GM21786 (cell line): ENCODE data around the gene GASK1A.
"Not testable (repeated sequence)": the region's sequence is repeated elsewhere in the genome, so short reads cannot be mapped to it uniquely, and the experiment has no call there.

Source experiments
- ATAC-seq: cut with Tn5 transposase; IDR thresholded peaks from one replicate; pipeline ENCODE4 v1.9.1; 2021; ENCODE audit not compliant: unreplicated experiment

The GASK1A gene

DNA sequence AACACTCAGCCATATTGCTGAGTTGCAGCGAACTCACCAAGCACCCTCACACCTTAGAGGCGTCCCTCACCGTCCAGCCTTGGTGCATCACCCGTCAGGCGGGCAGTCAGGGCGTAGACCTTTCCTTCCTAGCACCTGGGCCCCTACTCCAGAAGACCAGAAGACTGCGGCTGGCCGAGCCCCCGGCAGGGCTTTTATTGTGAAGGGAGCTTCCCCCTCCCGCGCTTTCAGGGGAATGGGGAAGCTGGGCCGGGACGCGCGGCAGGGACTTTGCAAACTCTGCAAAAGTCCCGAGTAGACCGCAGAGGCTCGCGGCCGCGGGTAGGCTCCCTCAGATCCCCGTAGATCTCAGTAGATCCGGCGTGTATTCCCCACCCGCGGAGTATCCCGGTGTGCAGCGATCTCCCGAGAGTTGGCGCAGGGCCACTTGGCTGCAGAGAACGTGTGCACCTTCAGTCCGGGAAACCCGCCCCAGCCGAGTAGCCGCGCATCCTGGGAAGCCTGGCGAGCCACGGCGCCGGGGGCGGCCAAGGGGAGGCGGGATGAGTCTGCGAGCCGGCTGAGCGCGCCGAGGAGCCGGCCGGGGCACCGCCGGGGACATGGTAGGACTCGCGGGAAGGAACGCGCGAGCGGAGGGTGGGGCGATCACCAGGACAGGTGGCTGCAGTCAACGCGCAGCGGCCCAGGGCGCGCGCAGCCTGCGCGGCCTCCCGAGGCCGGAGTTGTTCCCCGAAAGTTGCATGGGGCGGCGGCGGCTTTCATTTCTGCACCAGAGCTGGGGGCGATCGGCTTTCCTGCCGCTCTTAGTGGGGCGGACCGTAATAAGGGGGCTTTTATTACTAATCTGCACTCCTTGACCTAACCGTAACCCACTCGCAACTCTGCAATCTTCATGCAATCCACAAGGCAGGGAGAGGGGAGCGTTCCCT, at the start of gene GASK1A:
Gene GASK1A, plus strand, starts transcription at position 268 of the 929 bp plus-strand sequence. Its CDS starts 332 bp downstream, at position 600.
- ATAC-seq = no peak

- no peak for ATAC-seq
Measured at GRCh38 chr3:42934111-42934510, 45.0 kb upstream of the GASK1A start.

DNA sequence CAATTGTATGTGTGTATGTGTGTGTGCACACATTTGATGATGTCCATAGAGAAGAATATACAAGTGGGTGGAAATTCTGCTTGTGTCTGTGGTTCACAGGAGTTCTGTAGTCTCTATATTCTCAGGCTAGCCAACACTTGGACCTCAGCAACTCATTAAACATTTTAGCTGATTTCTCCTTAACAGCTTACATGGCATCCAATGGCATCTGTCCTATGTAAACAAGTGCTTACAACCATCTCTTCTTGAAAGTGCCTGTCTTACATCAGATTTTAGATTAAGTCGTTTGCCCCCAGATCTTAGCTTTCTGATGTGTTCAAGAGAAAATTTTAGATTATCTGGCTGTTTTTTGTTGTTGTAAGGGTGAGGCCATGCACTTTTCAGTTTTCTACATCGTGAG, 44.2 kb upstream of the GASK1A start:
- no peak for ATAC-seq

GRCh38 chr3:42935472-42935871, 43.6 kb upstream of the GASK1A start:
- ATAC-seq = no peak

DNA sequence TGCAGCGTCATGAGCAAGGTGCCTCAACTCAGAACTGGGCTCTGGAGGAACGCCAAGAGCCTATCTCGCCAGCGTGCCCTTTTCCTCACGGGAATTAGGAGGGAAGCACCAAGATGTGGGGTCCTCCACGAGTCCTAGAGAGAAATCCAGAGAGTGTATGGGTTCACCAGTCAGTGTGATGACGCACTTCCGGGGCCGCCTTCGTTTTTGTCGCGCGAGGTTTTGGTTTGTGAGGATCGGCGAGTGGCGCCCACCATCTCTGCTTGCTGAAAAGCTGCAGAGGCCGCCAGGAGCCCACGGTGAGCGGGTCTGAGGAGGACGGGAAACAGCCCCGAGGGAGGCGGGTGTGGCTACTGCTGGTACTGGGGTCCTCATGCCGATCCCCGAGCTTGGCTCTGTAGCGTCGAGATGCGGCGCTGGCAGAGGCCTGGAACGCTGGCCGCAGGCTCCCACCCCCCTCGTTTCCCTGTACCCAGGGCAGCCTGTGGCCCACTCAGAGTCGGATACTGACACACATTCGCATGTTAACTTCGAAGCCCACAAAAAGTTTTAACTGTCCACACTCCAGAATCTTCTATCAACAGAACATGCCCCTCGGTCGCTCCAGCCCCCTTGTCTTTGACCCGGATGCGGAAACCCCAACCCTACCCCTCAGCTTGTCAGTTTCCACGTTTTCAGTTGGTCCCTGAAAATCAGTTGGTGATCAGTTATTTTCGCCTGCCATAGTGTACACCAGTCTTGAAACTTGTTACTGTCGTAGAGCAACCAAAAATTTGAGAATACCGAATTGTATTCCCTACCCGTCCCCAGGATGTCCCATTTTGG, 42.7 kb upstream of the GASK1A start:
- ATAC-seq = no peak

GRCh38 chr3:42937334-42937733, 41.8 kb upstream of the GASK1A start:
- no peak for ATAC-seq

- no peak for ATAC-seq
Measured at GRCh38 chr3:42942693-42943092, 36.4 kb upstream of the GASK1A start.

DNA sequence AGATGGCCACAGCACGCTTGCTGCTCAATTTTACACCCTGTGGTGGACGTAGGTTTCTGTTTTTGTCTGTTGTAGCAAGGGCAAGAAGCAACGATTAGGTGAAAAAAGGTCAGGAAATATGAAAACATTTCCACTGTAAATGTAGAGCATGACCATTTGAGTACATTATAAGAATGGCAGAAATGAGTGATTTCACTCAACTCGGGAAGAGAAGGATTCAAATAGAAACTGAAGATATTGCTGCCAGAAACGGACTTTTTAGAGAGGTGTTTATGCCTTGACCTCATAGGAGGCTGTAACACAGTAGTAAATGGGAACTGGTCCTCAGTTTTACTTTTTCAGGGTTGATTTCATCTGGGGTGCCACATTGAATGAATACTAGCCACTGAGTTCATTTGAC, 33.1 kb upstream of the GASK1A start:
- ATAC-seq = no peak

- no peak for ATAC-seq
Measured at GRCh38 chr3:42957573-42957972, 21.5 kb upstream of the GASK1A start.

- no peak for ATAC-seq
Measured at GRCh38 chr3:42960282-42960681, 18.8 kb upstream of the GASK1A start.

DNA sequence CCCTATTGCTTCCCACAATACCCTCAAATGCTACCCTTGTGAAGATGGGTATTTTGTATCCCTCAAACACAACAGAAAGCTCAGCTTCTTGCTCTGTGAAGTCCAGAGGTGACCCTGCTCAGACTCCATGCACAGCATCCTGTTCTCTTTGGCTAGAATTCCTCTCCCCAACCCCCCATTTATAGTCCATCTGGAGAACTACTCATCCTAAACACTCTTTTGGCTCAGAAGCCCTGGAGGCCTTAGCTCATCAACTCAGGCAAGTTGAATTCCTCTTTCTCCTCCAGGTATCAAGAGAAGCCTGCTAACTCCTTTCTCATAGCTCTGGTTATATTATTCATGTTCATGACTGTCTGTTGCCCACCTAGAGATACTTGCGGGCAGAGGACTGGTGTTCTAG, 18.3 kb upstream of the GASK1A start:
- no peak for ATAC-seq

- ATAC-seq = no peak
Measured at GRCh38 chr3:42961633-42962032, 17.5 kb upstream of the GASK1A start.

- no peak for ATAC-seq
Measured at GRCh38 chr3:42963269-42963668, 15.8 kb upstream of the GASK1A start.

DNA sequence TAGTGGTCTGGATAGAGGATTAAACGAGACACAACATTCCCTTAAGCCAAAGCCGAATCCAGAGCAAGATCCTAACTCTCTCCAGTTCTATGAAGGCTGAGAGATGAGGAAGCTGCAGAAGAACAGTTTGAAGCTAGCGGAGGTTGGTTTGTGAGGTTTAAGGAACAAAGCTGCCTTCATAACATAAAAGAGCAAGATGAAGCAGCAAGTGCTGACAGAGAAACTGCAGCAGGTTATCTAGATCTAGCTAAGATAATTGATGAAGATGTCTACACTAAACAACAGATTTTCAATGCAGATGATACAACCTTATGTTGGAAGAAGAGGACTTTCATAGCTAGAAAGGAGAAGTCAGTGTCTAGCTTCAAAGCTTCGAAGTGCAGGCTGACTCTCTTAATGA, 14.8 kb upstream of the GASK1A start:
- no peak for ATAC-seq

- ATAC-seq = no peak
Measured at GRCh38 chr3:42970557-42970956, 8.6 kb upstream of the GASK1A start.

GRCh38 chr3:42970976-42971772, 7.9 kb upstream of the GASK1A start:
- no peak for ATAC-seq

- ATAC-seq = not testable (repeated sequence)
Measured at GRCh38 chr3:42974906-42975305, 4.2 kb upstream of the GASK1A start.

DNA sequence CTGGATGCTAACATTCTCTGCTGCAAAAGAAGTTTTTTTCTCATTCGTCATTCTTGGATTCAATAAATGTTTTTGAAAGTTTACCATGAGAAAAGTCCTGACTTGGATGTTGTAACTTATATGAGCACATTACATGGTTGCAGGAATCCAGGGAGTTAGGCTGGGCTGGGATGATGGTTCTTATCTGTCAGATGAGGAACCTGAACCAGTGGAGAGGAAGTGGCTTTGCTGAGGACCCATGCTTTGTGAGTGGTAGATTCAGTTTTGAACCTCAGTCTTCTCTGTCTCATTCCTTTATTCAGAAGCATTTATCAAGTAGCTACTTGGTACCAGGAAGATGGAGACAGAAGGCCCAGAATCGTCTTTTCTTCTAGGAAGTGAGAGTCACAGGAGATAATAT, 3.7 kb upstream of the GASK1A start:
- ATAC-seq = no peak

DNA sequence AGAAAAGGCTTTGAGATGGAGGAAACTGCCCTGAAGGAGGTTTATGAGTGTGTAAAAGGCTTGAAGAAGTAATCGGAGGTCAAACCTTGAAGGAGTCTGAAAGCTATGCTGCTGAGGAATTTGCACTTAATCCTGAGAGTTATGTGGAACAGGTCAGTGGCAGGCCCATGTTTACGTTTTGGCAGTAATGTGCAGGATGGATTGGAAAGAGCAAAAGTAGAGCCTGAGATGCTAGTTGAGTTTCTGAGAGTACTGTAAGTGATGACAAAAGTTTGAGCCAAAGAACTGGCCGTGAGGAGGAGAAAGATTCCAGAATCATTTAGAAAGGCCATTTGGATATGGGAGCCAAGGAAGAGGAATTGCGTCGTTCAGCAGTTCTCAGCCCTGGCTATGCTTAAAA, 3.2 kb upstream of the GASK1A start:
- no peak for ATAC-seq

DNA sequence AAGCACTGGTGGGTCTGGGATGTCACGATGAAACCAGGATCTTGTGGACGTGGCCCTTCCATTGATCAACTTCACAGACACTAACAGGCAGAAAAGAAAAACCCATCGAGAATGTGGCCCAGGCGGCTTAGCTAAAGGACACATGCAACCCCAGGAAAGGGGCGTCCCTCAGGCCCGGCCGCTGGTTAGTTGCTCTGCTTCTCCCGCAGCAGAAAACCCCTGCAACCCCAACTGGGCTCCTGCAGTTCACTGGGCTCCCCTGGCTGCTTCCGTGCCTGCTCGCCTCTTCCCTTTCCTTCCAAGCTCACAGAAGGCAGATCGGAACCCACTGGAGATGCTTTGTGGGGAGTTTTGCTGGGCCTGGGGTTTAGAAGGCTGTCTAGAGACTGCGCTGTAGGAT, 1.1 kb downstream of the GASK1A start:
- no peak for ATAC-seq

- ATAC-seq = no peak
Measured at GRCh38 chr3:42980909-42981308, 1.8 kb downstream of the GASK1A start.
